Stimulated activated CD8-positive, alpha-beta memory T cell treated with anti-CD3 and anti-CD28 coated beads, Interleukin-12 subunit alpha, Interleukin-12 subunit beta, amount 100 ng/mL, for 24 hours (primary cell): ENCODE measurements around the gene COPS6.
"Not testable (repeated sequence)": the region's sequence is repeated elsewhere in the genome, so short reads cannot be mapped to it uniquely, and the experiment has no call there.

Experiments used
- DNase-seq: peaks from one replicate; pipeline ENCODE4 v3.0.0-alpha.2; 2020; ENCODE audit errors: extremely low read depth

Gene COPS6

GRCh38 chr7:100126239-100126930 lies 37.6 kb downstream of the COPS6 start:
- no peak for DNase-seq

GRCh38 chr7:100126931-100127865 lies 38.4 kb downstream of the COPS6 start, which contains the start of gene MBLAC1:
TSS of gene MBLAC1 (plus strand) at chr7:100126967. CDS start at chr7:100127396, 429 bp downstream.
- peak; percentile 73 for DNase-seq

- DNase-seq = no peak
Observed at GRCh38 chr7:100127866-100128636, 39.3 kb downstream of the COPS6 start.

- no peak for DNase-seq
Observed at GRCh38 chr7:100128637-100128963, 39.8 kb downstream of the COPS6 start.

GRCh38 chr7:100130220-100130607 lies 41.4 kb downstream of the COPS6 start:
- DNase-seq = not testable (repeated sequence)

GRCh38 chr7:100130608-100131453 lies 42.1 kb downstream of the COPS6 start:
- peak; percentile 41 for DNase-seq

GRCh38 chr7:100132126-100132525 lies 43.4 kb downstream of the COPS6 start:
- DNase-seq = no peak

- DNase-seq = no peak
Observed at GRCh38 chr7:100132697-100133151, 44.0 kb downstream of the COPS6 start.

- no peak for DNase-seq
Observed at GRCh38 chr7:100137851-100138760, 49.3 kb downstream of the COPS6 start.

GRCh38 chr7:100141555-100141949 lies 52.8 kb downstream of the COPS6 start:
- DNase-seq = no peak
